GM12891 (cell line): ENCODE results near the gene MSH6.

Experiments
- POLR2AphosphoS5 ChIP-seq: IDR thresholded peaks from 2 replicates; pipeline ENCODE4 v1.6.1; 2011; ENCODE audit warnings: low read depth, low read length, control low read depth
- POU2F2 ChIP-seq: IDR thresholded peaks from 2 replicates; pipeline ENCODE4 v1.6.1; 2011; ENCODE audit warnings: low read depth, mild to moderate bottlenecking, control low read depth, low read length, moderate library complexity
- SPI1 ChIP-seq: IDR thresholded peaks from 2 replicates; pipeline ENCODE4 v1.6.1; 2011; ENCODE audit warnings: low read depth, low read length, control low read depth
- TAF1 ChIP-seq: IDR thresholded peaks from 2 replicates; pipeline ENCODE4 v1.6.1; 2011; ENCODE audit warnings: low read depth, low read length, control low read depth

GRCh38 chr2:47808614-47809013 lies 25.7 kb downstream of the MSH6 start:
- TF ChIP-seq TAF1 (no peak), SPI1 (no peak), POLR2AphosphoS5 (no peak), POU2F2 (no peak)
